Neural cell (in vitro differentiated cells): Measurements from ENCODE around the gene SERPINA1. TPM values are rescaled to one million over a fixed set of nuclear protein-coding genes. Genes with fewer than 3 reads are reported as not detected.

Experiments used
- H2AFZ ChIP-seq: fragments of 200-600, 300-800 bp; sonication (generic), shearing (Covaris generic); 2 replicates; pipeline ENCODE4 v1.6.0; 2014; ENCODE audit warnings: low read depth, mild to moderate bottlenecking, antibody characterized with exemption, low read length, moderate library complexity
- H3F3A ChIP-seq: fragments of 200-600 bp; shearing (Covaris generic); 2 replicates; pipeline ENCODE4 v1.6.1; 2016; ENCODE audit warnings: mild to moderate bottlenecking, moderate library complexity, mixed read lengths, antibody characterized with exemption, low read length; ENCODE audit not compliant: insufficient read depth, poor library complexity, severe bottlenecking
- H3K27ac ChIP-seq: fragments of 200-600, 300-800 bp; sonication (generic), shearing (Covaris generic); 2 replicates; pipeline ENCODE4 v1.5.1; 2014; ENCODE audit warnings: mild to moderate bottlenecking, low read length, moderate library complexity
- H3K27me3 ChIP-seq: fragments of 300-800, 200-600 bp; sonication (generic), shearing (Covaris generic); 2 replicates; pipeline ENCODE4 v1.6.0; 2014; ENCODE audit warnings: mild to moderate bottlenecking, low read depth, low read length, moderate library complexity; ENCODE audit not compliant: insufficient read depth
- H3K36me3 ChIP-seq: fragments of 300-800, 200-600 bp; sonication (generic), shearing (Covaris generic); 2 replicates; pipeline ENCODE4 v1.5.1; 2014; ENCODE audit warnings: mild to moderate bottlenecking, antibody characterized with exemption, low read length, moderate library complexity; ENCODE audit not compliant: insufficient read depth
- H3K4me2 ChIP-seq: fragments of 300-800, 200-600 bp; sonication (generic), shearing (Covaris generic); 2 replicates; pipeline ENCODE4 v1.6.0; 2014; ENCODE audit warnings: mild to moderate bottlenecking, low read length
- H3K4me3 ChIP-seq: fragments of 300-800, 200-600 bp; sonication (generic), shearing (Covaris generic); 2 replicates; pipeline ENCODE4 v1.5.1; 2014; ENCODE audit warnings: mild to moderate bottlenecking, low read length, moderate library complexity
- H3K79me2 ChIP-seq: fragments of 200-600 bp; shearing (Covaris generic); replicated peaks from 2 replicates; pipeline ENCODE4 v1.6.0; 2014; ENCODE audit warnings: mild to moderate bottlenecking, low read length, moderate library complexity; ENCODE audit not compliant: insufficient read depth
- H3K9ac ChIP-seq: fragments of 300-800, 200-600 bp; sonication (generic), shearing (Covaris generic); 2 replicates; pipeline ENCODE4 v1.6.1; 2016; ENCODE audit warnings: mild to moderate bottlenecking, low read length, mixed read lengths
- H3K9me2 ChIP-seq: fragments of 200-600 bp; shearing (Covaris generic); 2 replicates; pipeline ENCODE4 v1.6.1; 2016; ENCODE audit warnings: mild to moderate bottlenecking, low read length, mixed read lengths; ENCODE audit not compliant: insufficient read depth
- H3K9me3 ChIP-seq: fragments of 200-600, 300-800 bp; sonication (generic), shearing (Covaris generic); 2 replicates; pipeline ENCODE4 v1.6.1; 2016; ENCODE audit warnings: mild to moderate bottlenecking, mixed run types, low read length, moderate library complexity, mixed read lengths
- H4K20me1 ChIP-seq: fragments of 200-600 bp; shearing (Covaris generic); 2 replicates; pipeline ENCODE4 v1.6.1; 2016; ENCODE audit warnings: mild to moderate bottlenecking, mixed run types; ENCODE audit not compliant: insufficient read depth
- CTCF ChIP-seq: fragments of 450-650 bp; IDR thresholded peaks from 2 replicates; pipeline ENCODE4 v1.5.1; 2014; ENCODE audit warnings: antibody characterized with exemption, mild to moderate bottlenecking, moderate library complexity; ENCODE audit not compliant: poor library complexity, severe bottlenecking
- EP300 ChIP-seq: fragments of 450-650 bp; conservative IDR thresholded peaks from 2 replicates; pipeline ENCODE4 v1.6.1; 2014; ENCODE audit warnings: antibody characterized with exemption, mild to moderate bottlenecking, moderate library complexity; ENCODE audit not compliant: poor library complexity, severe bottlenecking
- EZH2 ChIP-seq: fragments of 200-600, 300-800 bp; shearing (Covaris generic), sonication (generic); IDR thresholded peaks from 2 replicates; pipeline ENCODE4 v1.6.1; 2014; ENCODE audit warnings: antibody characterized with exemption, low read length, borderline replicate concordance, mild to moderate bottlenecking; ENCODE audit not compliant: insufficient read depth, poor library complexity, severe bottlenecking
- MXI1 ChIP-seq: fragments of 450-650 bp; conservative IDR thresholded peaks from 2 replicates; pipeline ENCODE4 v1.6.1; 2014; ENCODE audit warnings: antibody characterized with exemption, mild to moderate bottlenecking; ENCODE audit not compliant: poor library complexity, severe bottlenecking
- POLR2AphosphoS5 ChIP-seq: IDR thresholded peaks from 2 replicates; pipeline ENCODE4 v1.6.1; 2012
- RAD21 ChIP-seq: fragments of 450-650 bp; conservative IDR thresholded peaks from 2 replicates; pipeline ENCODE4 v1.6.1; 2014; ENCODE audit warnings: antibody characterized with exemption, mild to moderate bottlenecking, moderate library complexity
- REST ChIP-seq: IDR thresholded peaks from 2 replicates; pipeline ENCODE4 v1.6.1; 2012; ENCODE audit warnings: borderline replicate concordance
- SMC3 ChIP-seq: fragments of 450-650 bp; conservative IDR thresholded peaks from 2 replicates; pipeline ENCODE4 v1.6.1; 2014; ENCODE audit warnings: antibody characterized with exemption, mild to moderate bottlenecking, moderate library complexity; ENCODE audit not compliant: poor library complexity
- TAF1 ChIP-seq: IDR thresholded peaks from 2 replicates; pipeline ENCODE4 v1.6.1; 2012; ENCODE audit warnings: low read depth
- polyA plus RNA-seq: library from polyadenylated mRNA; depleted of rRNA; stranded (reverse); fragments of >200 nt; gene quantifications from 2 replicates; pipeline ENCODE4 v1.2.3, GENCODE V29; 2014

The SERPINA1 gene
- polyA plus RNA-seq, 1 donor from 2014 or later: not detected

- H3K4me2 ChIP-seq: no peak overlapping the region
- no peak overlapping the region for H3K27ac ChIP-seq
- no peaks in the 10 kb centered on the region for H3K9me2 ChIP-seq
- H3F3A ChIP-seq: no peaks in the 10 kb centered on the region
- H3K4me3 ChIP-seq: no peak overlapping the region
- no peak for TF ChIP-seq SMC3
- no peak for TF ChIP-seq REST
- H4K20me1 ChIP-seq: no peaks in the 10 kb centered on the region
- no peak overlapping the region for H3K9ac ChIP-seq
- peaks cover 3% of the 10 kb centered on the region for H3K9me3 ChIP-seq
- H3K79me2 ChIP-seq: no peaks in the 10 kb centered on the region
- no peaks in the 10 kb centered on the region for H3K36me3 ChIP-seq
- H2AFZ ChIP-seq: no peak overlapping the region
- H3K27me3 ChIP-seq: no peaks in the 10 kb centered on the region
Observed at GRCh38 chr14:94330857-94331256, 57.5 kb downstream of the SERPINA1 start.

- no peak overlapping the region for H3K9ac ChIP-seq
- no peaks in the 10 kb centered on the region for H4K20me1 ChIP-seq
- H3K4me2 ChIP-seq: no peak overlapping the region
- no peaks in the 10 kb centered on the region for H3K9me2 ChIP-seq
- H3K27me3 ChIP-seq: no peaks in the 10 kb centered on the region
- H3K4me3 ChIP-seq: no peak overlapping the region
- H3F3A ChIP-seq: no peaks in the 10 kb centered on the region
- no peaks in the 10 kb centered on the region for H3K79me2 ChIP-seq
- H3K27ac ChIP-seq: no peak overlapping the region
- TF ChIP-seq REST: no peak
- no peak for TF ChIP-seq CTCF
- no peak for TF ChIP-seq POLR2AphosphoS5
- no peak for TF ChIP-seq MXI1
- no peak for TF ChIP-seq TAF1
- no peak for TF ChIP-seq EZH2
- TF ChIP-seq SMC3: no peak
- TF ChIP-seq RAD21: no peak
- TF ChIP-seq EP300: no peak
- H3K9me3 ChIP-seq: no peaks in the 10 kb centered on the region
- H2AFZ ChIP-seq: no peak overlapping the region
- H3K36me3 ChIP-seq: no peaks in the 10 kb centered on the region
Observed at GRCh38 chr14:94330432-94330831, 58.0 kb downstream of the SERPINA1 start.
